BLaER1 treated with 17β-estradiol and CSF1 and Interleukin-3, amounts not matched to agents 10 nM and 100 nM (cell line): Measurements from ENCODE around the gene KCNA3.
"Not testable (repeated sequence)": the region's sequence is repeated elsewhere in the genome, so short reads cannot be mapped to it uniquely, and the experiment has no call there.

Experiments
- H3K27ac ChIP-seq, 11 experiments: shearing (Covaris generic); formaldehyde crosslinking; 2 replicates each; pipeline ENCODE4 v1.8.1; 2022
- H3K27me3 ChIP-seq, 11 experiments: shearing (Covaris generic); formaldehyde crosslinking; 2 replicates each; pipeline ENCODE4 v1.8.1; 2022
- H3K36me3 ChIP-seq, 11 experiments: shearing (Covaris generic); formaldehyde crosslinking; 2 replicates each; pipeline ENCODE4 v1.8.1; 2022
- H3K4me1 ChIP-seq, 10 experiments: shearing (Covaris generic); formaldehyde crosslinking; 2 replicates each; pipeline ENCODE4 v1.8.1; 2022
- H3K4me2 ChIP-seq, 11 experiments: shearing (Covaris generic); formaldehyde crosslinking; 2 replicates each; pipeline ENCODE4 v1.8.1; 2022
- H3K4me3 ChIP-seq, 10 experiments: shearing (Covaris generic); formaldehyde crosslinking; 2 replicates each; pipeline ENCODE4 v1.8.1; 2022
- H3K9ac ChIP-seq, 11 experiments: shearing (Covaris generic); formaldehyde crosslinking; 2 replicates each; pipeline ENCODE4 v1.8.1; 2022
- H3K9me3 ChIP-seq, 11 experiments: shearing (Covaris generic); formaldehyde crosslinking; replicated peaks in 1 of 11; 2 replicates each; pipeline ENCODE4 v1.8.1; 2022
- H4K20me1 ChIP-seq, 11 experiments: shearing (Covaris generic); formaldehyde crosslinking; 2 replicates each; pipeline ENCODE4 v1.8.1; 2022
- Cebpa-rat ChIP-seq, 11 experiments: shearing (Covaris generic); IDR thresholded peaks; 2 replicates each; pipeline ENCODE4 v1.8.1; 2022

KCNA3 gene

GRCh38 chr1:110673805-110674336 is 869 bp downstream of the KCNA3 start:
- H3K27ac ChIP-seq, result peak overlapping the region in 7 of 11 experiments; percentile 41 to 63 (median 48); a peak in 11 of 22 replicates
- H3K4me2 ChIP-seq, result peak overlapping the region; percentile 94 to 100 (median 97)
- H3K27me3 ChIP-seq, result peaks cover 78 to 87% (median 84%) of the 10 kb centered on the region in 11 experiments

GRCh38 chr1:110673197-110673701 is 1.5 kb downstream of the KCNA3 start:
- no peaks in the 10 kb centered on the region for H3K9me3 ChIP-seq
- H3K9ac ChIP-seq, result peak overlapping the region in 9 of 11 experiments; percentile 6 to 74 (median 43); a peak in 13 of 22 replicates
- peak overlapping the region; percentile 94 to 100 (median 97) for H3K4me2 ChIP-seq
- peaks cover 0 to 20% (median 5%) of the 10 kb centered on the region in 11 experiments; a peak in 9 of 22 replicates for H4K20me1 ChIP-seq
- H3K4me1 ChIP-seq, result peaks cover 46 to 61% (median 53%) of the 10 kb centered on the region in 10 experiments
- peak overlapping the region; percentile 65 to 77 (median 67) for H3K4me3 ChIP-seq
- peak overlapping the region in 9 of 11 experiments; percentile 20 to 61 (median 45); a peak in 12 of 22 replicates for H3K27ac ChIP-seq
- peaks cover 78 to 91% (median 84%) of the 10 kb centered on the region in 11 experiments for H3K27me3 ChIP-seq
- no peak for TF ChIP-seq Cebpa-rat (IDR thresholded peaks at IDR 0.05)
- H3K36me3 ChIP-seq, result no peaks in the 10 kb centered on the region

More at GRCh38 chr1:110673805-110674336, 869 bp downstream of the KCNA3 start:
- Histone ChIP-seq H3K36me3 (no peaks in the 10 kb centered on the region), H3K9ac (peak overlapping the region; percentile 52 to 75 (median 69)), H4K20me1 (peaks cover 0 to 20% (median 5%) of the 10 kb centered on the region in 11 experiments; a peak in 9 of 22 replicates), H3K4me1 (peaks cover 46 to 56% (median 50%) of the 10 kb centered on the region in 10 experiments), H3K9me3 (no peaks in the 10 kb centered on the region), H3K4me3 (peak overlapping the region; percentile 65 to 77 (median 67))
- no peak for TF ChIP-seq Cebpa-rat (IDR thresholded peaks at IDR 0.05)

- H3K9me3 ChIP-seq, result no peaks in the 10 kb centered on the region
- no peak for TF ChIP-seq Cebpa-rat (IDR thresholded peaks at IDR 0.05)
- H3K9ac ChIP-seq, result peak overlapping the region in 9 of 11 experiments; percentile 6 to 74 (median 34); a peak in 11 of 22 replicates
- peak overlapping the region; percentile 65 to 77 (median 67); a peak in 19 of 20 replicates for H3K4me3 ChIP-seq
- H3K36me3 ChIP-seq, result no peaks in the 10 kb centered on the region
- H3K27me3 ChIP-seq, result peaks cover 78 to 91% (median 84%) of the 10 kb centered on the region in 11 experiments
- H3K27ac ChIP-seq, result peak overlapping the region in 9 of 11 experiments; percentile 20 to 61 (median 45); a peak in 12 of 22 replicates
- H3K4me1 ChIP-seq, result peaks cover 46 to 61% (median 53%) of the 10 kb centered on the region in 10 experiments
- H3K4me2 ChIP-seq, result peak overlapping the region; percentile 94 to 100 (median 97)
- peaks cover 0 to 20% (median 5%) of the 10 kb centered on the region in 11 experiments; a peak in 9 of 22 replicates for H4K20me1 ChIP-seq
These were observed 2.0 kb downstream of the KCNA3 start for GRCh38 chr1:110672753-110673108.

- Histone ChIP-seq H3K9ac (peak overlapping the region in 4 of 11 experiments; percentile 20 to 74 (median 54); a peak in 4 of 22 replicates), H3K27me3 (peaks cover 77 to 86% (median 79%) of the 10 kb centered on the region in 11 experiments), H3K36me3 (no peaks in the 10 kb centered on the region), H3K4me2 (peak overlapping the region; percentile 94 to 100 (median 97)), H3K27ac (peak overlapping the region in 9 of 11 experiments; percentile 9 to 61 (median 45); a peak in 10 of 22 replicates), H3K4me3 (peak overlapping the region; percentile 65 to 77 (median 67); a peak in 18 of 20 replicates), H3K9me3 (no peaks in the 10 kb centered on the region), H3K4me1 (peaks cover 46 to 61% (median 53%) of the 10 kb centered on the region in 10 experiments), H4K20me1 (peaks cover 0 to 20% (median 5%) of the 10 kb centered on the region in 11 experiments; a peak in 9 of 22 replicates)
- TF ChIP-seq Cebpa-rat (IDR thresholded peaks at IDR 0.05), result no peak
These were observed 2.6 kb downstream of the KCNA3 start for GRCh38 chr1:110672001-110672752.

- peaks cover 45 to 61% (median 53%) of the 10 kb centered on the region in 10 experiments for H3K4me1 ChIP-seq
- H3K9ac ChIP-seq, result no peak overlapping the region
- no peak for TF ChIP-seq Cebpa-rat (IDR thresholded peaks at IDR 0.05)
- no peaks in the 10 kb centered on the region for H3K9me3 ChIP-seq
- H3K36me3 ChIP-seq, result no peaks in the 10 kb centered on the region
- H3K4me2 ChIP-seq, result peak overlapping the region in 10 of 11 experiments; percentile 94 to 100 (median 97); a peak in 16 of 22 replicates
- peak overlapping the region in 2 of 10 experiments; percentile 67 to 72; a peak in 2 of 20 replicates for H3K4me3 ChIP-seq
- peaks cover 68 to 78% (median 71%) of the 10 kb centered on the region in 11 experiments for H3K27me3 ChIP-seq
- peak overlapping the region in 2 of 11 experiments; percentile 41 to 58; a peak in 3 of 22 replicates for H3K27ac ChIP-seq
- H4K20me1 ChIP-seq, result peaks cover 0 to 20% (median 5%) of the 10 kb centered on the region in 11 experiments; a peak in 9 of 22 replicates
These were observed 3.4 kb downstream of the KCNA3 start for GRCh38 chr1:110671361-110671760.

- Histone ChIP-seq H3K4me1 (peaks cover 17 to 42% (median 27%) of the 10 kb centered on the region in 10 experiments), H4K20me1 (peaks cover 0 to 13% (median 1%) of the 10 kb centered on the region in 11 experiments; a peak in 6 of 22 replicates), H3K36me3 (peaks cover 0 to 8% (median 0%) of the 10 kb centered on the region in 11 experiments; a peak in 3 of 22 replicates), H3K9me3 (no peaks in the 10 kb centered on the region), H3K27ac (no peak overlapping the region), H3K4me3 (no peak overlapping the region), H3K4me2 (peak overlapping the region in 2 of 11 experiments; percentile 10 to 13; a peak in 3 of 22 replicates), H3K9ac (no peak overlapping the region), H3K27me3 (peaks cover 40 to 49% (median 43%) of the 10 kb centered on the region in 11 experiments)
- no peak for TF ChIP-seq Cebpa-rat (IDR thresholded peaks at IDR 0.05)
These were observed 6.2 kb downstream of the KCNA3 start for GRCh38 chr1:110668549-110668948.

GRCh38 chr1:110667776-110668175 is 7.0 kb downstream of the KCNA3 start:
- Histone ChIP-seq H4K20me1 (peaks cover 0 to 9% (median 0%) of the 10 kb centered on the region in 11 experiments; a peak in 1 of 22 replicates), H3K36me3 (peaks cover 0 to 8% (median 0%) of the 10 kb centered on the region in 11 experiments; a peak in 3 of 22 replicates), H3K27me3 (peaks cover 33 to 42% (median 35%) of the 10 kb centered on the region in 11 experiments), H3K27ac (no peak overlapping the region), H3K9ac (no peak overlapping the region), H3K4me2 (no peak overlapping the region), H3K4me1 (peaks cover 9 to 34% (median 19%) of the 10 kb centered on the region in 10 experiments), H3K9me3 (no peaks in the 10 kb centered on the region), H3K4me3 (no peak overlapping the region)
- no peak for TF ChIP-seq Cebpa-rat (IDR thresholded peaks at IDR 0.05)

GRCh38 chr1:110663241-110663640 is 11.5 kb downstream of the KCNA3 start:
- no peak for TF ChIP-seq Cebpa-rat (IDR thresholded peaks at IDR 0.05)
- H3K4me3 ChIP-seq, result no peak overlapping the region
- no peak overlapping the region for H3K27ac ChIP-seq
- H4K20me1 ChIP-seq, result no peaks in the 10 kb centered on the region; a peak in 1 of 22 replicates
- no peaks in the 10 kb centered on the region for H3K9me3 ChIP-seq
- no peaks in the 10 kb centered on the region for H3K4me1 ChIP-seq
- H3K4me2 ChIP-seq, result no peak overlapping the region
- no peaks in the 10 kb centered on the region for H3K27me3 ChIP-seq
- H3K36me3 ChIP-seq, result peaks cover 0 to 10% (median 0%) of the 10 kb centered on the region in 11 experiments; a peak in 3 of 22 replicates
- H3K9ac ChIP-seq, result no peak overlapping the region

- H3K9ac ChIP-seq, H3K27me3 ChIP-seq, H4K20me1 ChIP-seq, H3K4me2 ChIP-seq, H3K36me3 ChIP-seq, H3K4me1 ChIP-seq, H3K27ac ChIP-seq, H3K4me3 ChIP-seq, H3K9me3 ChIP-seq: not testable (repeated sequence)
These were observed 15.2 kb downstream of the KCNA3 start for GRCh38 chr1:110659559-110659958.
